Stimulated activated CD8-positive, alpha-beta memory T cell treated with anti-CD3 and anti-CD28 coated beads, Interleukin-7, amount 100 ng/mL, for 48 hours (primary cell): ENCODE data around the gene LHFPL3.

ENCODE experiments used
- DNase-seq, 2 donors: peaks; one replicate each; pipeline ENCODE4 v3.0.0-alpha.2; 2020; ENCODE audit warnings: low read depth in 1 of 2; ENCODE audit errors: extremely low read depth in 1 of 2

The LHFPL3 gene

GRCh38 chr7:104791080-104791479, 462.7 kb downstream of the LHFPL3 start:
- DNase-seq, result no peak

DNA sequence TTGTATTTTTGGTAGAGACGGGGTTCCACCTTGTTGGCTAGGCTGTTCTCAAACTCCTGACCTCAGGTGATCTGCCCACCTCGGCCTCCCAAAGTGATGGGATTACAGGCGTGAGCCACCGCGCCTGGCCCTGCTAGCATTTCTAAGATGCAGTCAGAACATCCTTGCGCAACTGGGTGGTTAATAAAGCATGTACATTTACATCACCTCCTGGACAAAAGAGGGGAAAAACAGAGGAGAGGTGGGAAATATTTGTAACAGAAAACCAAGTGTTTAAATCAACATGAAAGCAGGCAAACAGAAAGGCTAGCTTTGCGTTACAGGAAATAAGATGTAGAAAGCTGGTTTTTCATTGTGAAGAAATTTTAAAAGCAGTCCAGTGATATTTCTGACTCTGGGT, 464.7 kb downstream of the LHFPL3 start:
- no peak for DNase-seq

DNA sequence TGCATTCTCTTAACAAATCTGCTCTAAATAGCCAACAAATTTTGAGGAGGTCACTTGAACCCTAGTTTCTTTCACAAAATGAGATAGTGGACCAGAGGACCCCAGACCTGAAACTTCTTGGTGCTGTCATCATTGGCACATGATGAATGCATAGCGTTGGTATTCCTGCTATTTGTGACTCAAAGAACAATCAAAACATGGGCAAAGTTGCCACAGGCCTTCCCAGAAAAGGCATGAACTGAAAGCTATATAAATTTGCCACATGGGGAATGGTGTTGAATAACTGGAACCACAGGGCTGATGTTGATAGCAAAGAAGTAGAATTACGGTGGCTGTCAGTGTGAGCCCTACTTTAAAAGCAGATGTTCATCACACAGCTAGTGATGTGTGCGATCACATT, 465.8 kb downstream of the LHFPL3 start:
- no peak for DNase-seq

DNA sequence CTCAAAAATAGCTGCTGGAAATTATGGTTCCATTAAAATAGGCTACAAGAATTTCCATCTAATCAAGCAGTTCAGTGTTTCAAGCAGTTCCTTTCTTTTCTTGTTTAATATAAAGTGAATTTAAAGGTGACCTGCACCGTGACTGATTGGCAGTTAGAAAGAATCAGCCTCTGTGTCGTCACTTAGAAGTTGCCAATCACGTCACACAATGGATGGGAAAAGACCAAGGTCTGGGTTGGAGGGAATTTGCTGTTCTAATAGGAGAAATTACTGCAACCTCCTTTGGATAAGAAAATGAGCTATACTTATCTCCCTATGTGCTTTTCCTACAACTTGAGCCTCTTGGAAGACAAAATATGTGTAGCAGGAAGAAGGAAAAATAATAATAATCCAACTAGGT, 466.2 kb downstream of the LHFPL3 start:
- no peak for DNase-seq

DNA sequence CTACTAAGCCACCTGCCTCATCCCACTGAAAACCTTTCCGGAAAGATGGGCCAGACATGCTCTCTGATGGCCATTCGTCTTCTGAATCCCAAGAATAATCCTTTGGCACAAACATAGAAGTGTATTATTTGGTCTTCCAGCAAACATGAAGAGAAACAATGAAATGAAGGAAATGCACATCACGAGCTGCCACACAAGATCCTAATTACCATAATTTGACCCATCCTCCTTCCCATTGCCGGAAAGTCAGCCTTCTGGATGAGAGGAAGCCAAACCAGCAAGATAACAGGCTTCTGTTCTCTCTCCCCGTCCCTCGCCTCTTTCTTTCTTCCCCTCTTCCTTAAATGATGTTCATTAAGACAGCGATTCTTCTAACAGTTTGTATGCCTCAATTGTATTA, 466.7 kb downstream of the LHFPL3 start:
- DNase-seq, result no peak

DNA sequence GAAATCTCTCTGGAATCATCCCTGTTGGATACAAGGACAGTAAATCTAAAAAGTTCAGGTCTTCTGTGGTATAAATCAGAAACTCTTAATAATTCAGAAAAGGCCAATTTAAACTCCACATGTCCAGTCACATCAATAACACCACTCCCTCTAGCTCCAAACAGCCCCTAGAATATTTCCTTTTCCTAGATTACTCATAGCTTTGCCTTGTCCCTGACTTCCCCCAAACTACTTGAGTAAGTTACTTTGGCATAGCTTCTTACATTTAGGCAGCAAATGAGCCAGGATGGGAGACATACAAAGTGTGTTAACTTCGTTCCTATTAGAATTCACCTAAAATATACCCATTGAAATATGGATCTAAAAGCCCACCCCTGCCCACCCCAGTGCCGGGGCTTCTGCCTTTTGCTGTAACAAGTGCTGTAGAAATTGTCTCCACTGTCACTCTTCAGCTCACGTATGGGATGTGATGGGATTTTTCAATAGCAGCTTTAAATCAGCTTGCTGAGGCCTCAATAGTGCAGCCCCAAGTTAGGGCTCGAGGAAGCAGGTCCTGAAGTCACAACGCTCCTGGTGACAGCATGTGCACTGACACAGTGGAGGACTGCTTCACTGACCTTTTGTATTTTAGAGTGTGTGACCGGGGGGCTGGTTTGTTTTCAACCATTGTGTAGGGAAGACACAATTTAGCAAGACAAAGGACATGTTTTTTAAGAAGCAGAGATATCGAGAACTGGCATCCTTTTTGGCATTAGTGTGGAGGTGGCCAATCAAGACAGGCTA, 467.4 kb downstream of the LHFPL3 start:
- DNase-seq, result no peak

- no peak for DNase-seq
Observed at GRCh38 chr7:104800307-104800706, 471.9 kb downstream of the LHFPL3 start.

DNA sequence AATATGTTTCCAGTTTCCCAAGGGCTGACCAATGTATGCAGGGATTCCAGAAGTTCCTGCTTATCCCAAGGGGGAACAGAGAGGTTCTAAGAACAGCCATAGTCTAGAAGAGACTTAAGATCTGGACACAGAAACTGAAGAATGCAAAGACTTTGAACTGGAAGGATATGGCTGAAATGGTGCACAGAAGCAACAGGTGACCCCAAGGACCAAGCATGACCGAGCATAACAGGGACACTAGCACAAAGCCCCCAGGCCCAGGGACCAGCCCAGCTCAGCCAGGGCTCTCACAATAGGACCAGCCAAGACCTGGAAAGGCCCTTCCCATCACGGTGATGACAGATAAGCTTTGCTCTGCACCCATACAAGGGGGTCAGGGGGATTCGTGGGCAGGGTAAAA, 472.6 kb downstream of the LHFPL3 start:
- no peak for DNase-seq

DNA sequence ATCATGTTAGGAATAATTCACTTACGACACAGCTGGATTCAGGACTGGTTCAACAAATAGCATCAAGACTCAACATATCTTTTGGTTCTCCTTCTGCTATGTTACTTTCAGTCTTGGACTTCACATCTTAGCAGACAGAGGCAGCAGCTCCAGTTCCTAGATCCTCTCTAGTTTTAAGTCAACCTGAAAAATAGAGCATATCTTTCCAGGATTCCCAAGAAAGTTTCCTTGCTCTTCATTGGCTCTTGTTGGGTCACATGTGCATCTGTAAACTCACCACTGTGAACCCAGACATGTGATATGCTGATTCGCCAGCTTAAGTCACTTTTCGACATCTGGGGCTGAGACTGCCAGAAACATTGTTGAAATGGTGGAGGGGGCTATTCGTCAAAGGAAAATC, 475.5 kb downstream of the LHFPL3 start:
- no peak for DNase-seq

GRCh38 chr7:104804696-104805095, 476.3 kb downstream of the LHFPL3 start:
- DNase-seq, result no peak

DNA sequence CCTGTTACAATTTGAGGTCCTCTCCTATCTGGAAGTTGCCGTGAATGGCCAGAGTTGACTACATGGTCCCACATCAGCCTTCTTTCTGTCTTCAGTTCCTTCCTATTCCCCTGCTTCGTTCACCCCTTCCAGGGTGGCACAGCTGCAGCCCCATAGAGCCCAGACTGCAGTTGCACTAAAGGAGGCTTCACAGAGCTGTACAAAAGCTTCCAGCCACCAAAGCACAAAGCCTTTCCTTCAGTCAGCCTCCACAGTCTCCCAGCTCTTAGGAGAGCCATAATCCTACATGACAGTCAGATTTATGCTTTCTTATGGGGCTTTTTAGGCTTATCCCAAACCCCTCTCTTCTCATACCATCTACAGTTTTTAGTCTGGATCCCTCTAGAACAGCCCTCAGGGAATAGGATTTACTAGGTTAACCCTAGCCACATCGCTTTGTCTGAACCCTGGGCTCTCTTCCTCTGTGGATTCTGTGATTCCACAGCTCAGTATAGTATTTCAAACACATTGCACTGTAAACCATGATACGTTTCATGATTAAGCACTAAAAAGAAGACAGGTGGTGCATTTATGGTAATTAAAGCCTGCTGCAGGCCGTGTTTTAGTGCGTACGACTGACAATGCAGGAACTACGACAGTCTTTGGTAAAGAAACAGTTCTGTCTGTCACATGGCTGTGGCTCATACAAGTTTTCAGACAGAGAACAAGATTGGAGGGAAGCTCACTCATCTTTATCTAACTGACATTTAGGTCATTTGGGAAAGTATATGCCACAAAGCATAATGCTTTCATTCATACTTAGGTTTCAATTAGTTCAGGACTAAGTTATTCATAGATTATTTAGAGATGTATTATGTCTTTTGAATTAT, 477.3 kb downstream of the LHFPL3 start:
- DNase-seq, result no peak

GRCh38 chr7:104807671-104808070, 479.3 kb downstream of the LHFPL3 start:
- no peak for DNase-seq

- DNase-seq, result no peak
Observed at GRCh38 chr7:104809906-104810305, 481.5 kb downstream of the LHFPL3 start.

GRCh38 chr7:104814126-104814525, 485.7 kb downstream of the LHFPL3 start:
- no peak for DNase-seq

DNA sequence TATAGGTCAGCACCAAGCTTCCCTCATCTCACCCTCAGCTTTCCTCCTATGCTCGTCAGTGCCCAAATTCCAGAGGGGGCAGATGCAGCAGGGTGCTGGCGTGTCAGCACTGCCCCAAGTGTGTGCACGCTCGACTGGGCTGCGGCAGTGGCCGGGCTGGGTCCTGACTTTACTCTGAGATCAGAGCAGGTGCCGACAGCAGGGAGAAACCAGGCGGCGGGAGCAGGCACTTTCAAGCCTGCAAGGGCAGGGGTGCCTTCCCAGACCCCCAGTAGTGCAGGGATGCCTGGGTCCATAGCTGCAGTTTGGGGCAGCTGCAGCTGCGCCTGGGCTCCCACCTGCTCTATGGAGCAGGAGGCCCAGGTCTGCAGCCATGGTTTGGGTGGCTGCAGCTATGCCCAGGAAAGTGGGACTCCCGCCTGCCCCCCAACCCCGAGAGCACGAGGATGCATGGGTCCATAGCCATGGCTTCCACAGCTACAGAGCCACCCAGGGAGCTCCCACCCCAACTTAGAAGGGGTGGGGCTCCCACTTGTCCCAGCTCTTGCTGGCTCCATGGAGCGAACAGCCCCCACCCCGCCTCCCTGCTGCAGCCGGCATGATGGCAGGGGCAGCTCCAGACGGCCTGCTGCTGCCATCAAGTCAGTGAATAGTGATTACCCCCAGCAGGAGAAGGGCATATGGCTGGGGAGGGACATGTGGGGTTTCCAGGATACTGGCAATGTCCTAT, 486.4 kb downstream of the LHFPL3 start:
- DNase-seq, result no peak

DNA sequence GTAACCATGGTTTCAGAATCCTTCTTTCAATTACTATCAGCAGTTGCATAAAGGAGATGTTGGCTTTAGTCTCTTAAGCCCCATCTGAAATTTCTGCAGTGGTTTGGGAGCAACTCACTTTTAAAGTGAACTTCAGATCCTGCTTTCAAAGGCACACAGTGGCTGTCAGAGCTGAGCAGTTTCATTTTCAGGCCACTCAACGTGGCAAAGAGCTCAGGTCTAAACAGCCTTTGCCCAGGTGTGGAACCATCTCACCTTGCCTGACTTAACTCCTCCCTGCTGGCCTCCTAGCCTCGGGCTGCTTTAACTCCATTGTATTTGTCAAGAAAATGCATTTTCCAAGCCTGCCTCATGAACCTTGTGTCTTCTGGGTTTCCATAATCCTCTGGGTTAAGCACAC, 488.1 kb downstream of the LHFPL3 start:
- no peak for DNase-seq

- no peak for DNase-seq
Observed at GRCh38 chr7:104818961-104819880, 490.8 kb downstream of the LHFPL3 start.

DNA sequence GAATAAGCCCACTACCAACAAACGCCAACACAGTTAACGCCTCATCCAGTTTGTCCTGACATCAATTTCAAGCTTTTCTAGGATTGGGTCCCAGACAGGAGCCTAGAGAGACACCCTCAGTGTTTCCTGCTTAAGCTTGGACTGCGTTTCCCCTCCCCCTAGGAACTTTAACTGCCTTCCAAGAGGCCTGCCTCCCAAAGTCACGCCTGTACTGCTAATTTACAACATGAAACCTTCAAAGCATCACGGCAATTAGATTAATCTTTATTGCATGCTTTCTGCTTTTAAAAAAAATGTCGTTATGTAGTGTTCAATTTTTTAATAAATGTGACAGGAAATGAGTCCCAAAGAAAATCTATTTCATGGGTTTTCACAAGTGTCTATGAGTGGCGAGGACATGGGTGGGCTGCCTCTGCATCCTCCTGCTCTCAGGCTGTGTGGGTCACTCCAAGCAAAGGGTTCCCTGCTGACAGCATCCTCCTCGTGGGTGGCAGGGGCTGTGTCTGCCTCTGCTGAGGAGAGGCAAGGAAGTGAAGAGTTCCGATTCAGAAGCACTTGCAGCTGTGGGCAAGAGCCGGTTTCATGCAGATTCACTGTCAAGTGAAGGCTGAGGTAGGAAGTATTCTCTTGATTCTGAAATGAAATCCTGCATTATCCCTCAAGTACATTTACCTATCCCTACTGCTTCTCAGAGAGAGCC, 492.6 kb downstream of the LHFPL3 start:
- DNase-seq, result no peak

DNA sequence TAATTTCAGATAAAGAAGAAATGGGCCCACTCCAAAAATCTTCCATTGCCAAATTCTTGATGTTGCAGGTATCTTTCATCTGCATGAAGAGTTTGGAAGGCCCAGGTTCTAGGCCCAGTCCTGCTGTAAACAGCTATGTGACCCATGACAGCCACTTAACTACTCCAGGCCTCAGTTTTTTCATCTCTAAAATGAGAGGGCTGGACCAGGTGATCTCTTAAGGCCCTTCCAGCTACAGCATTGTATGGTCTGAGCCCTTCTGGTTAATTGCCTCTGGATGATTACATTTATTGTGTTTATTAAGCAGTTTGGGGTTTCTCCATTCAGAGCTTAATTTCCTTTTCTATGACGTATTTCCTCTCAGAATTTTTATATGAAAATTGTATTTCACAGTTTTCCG, 494.8 kb downstream of the LHFPL3 start:
- no peak for DNase-seq

GRCh38 chr7:104825099-104825498, 496.7 kb downstream of the LHFPL3 start:
- no peak for DNase-seq
